ENCODE data around the gene CDKN1B. TPM values are rescaled to one million over a fixed set of nuclear protein-coding genes. Genes with fewer than 3 reads are reported as not detected.
A peak's percentile ranks its signal among the peaks of the same experiment; 100 is the strongest.

CDKN1B gene
- total RNA-seq, 1 experiment from 2014 or later, result 33.1 TPM

DNA sequence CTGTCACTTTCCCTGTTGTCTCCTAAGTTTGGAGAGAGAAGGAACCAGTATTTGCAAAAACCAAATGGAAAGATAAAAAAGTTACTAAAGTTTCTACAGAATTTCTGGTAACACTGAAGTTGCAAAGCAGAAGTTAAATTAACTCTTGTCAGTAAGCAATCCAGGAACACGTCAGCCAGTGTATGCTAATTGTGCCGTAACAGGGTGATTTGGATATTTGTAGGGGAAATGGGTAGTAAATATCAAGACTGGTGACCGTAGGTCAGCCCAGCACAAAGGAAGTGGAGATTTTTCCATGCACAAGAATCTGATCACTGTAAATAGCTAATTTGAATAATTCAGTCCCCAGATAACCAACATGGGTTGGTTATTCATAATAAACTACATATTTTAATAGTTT lies 2.3 kb downstream of the CDKN1B start:
- Histone ChIP-seq H3K4me1 (ENCODE audit: control insufficient read depth in 1 of 2, insufficient read depth in 2 of 2, low read length in 2 of 2) (peaks cover 33 to 58% of the 10 kb centered on the region in 2 experiments), H3K4me3 (replicated peaks in 1 of 2; ENCODE audit: low read depth in 1 of 2, low read length in 2 of 2) (peak overlapping the region; percentile 79 to 90), H3K27me3 (ENCODE audit: insufficient read depth, low read length) (no peaks in the 10 kb centered on the region), H3K9me3 (ENCODE audit: control insufficient read depth in 1 of 2, insufficient read depth in 1 of 2, low read depth in 1 of 2, low read length in 2 of 2) (no peaks in the 10 kb centered on the region), H3K36me3 (ENCODE audit: control insufficient read depth in 1 of 2, insufficient read depth in 2 of 2, low read length in 2 of 2) (peaks cover 8 to 15% of the 10 kb centered on the region in 2 experiments), H3K4me2 (ENCODE audit: low read length) (peak overlapping the region; percentile 98), H2AFZ (ENCODE audit: low read depth, low read length, poor library complexity, severe bottlenecking) (no peak overlapping the region), H4K20me1 (ENCODE audit: insufficient read depth) (no peaks in the 10 kb centered on the region), H3K9ac (ENCODE audit: low read length) (peak overlapping the region; percentile 92), H3K9me2 (ENCODE audit: insufficient read depth) (no peaks in the 10 kb centered on the region), H3K79me2 (ENCODE audit: insufficient read depth, low read length) (peaks cover 65% of the 10 kb centered on the region), H3K27ac (ENCODE audit: low read depth, low read length) (peak overlapping the region; percentile 100)
- ChIA-PET POLR2A (no interaction called here), CTCF (interaction anchor here (0.7 kb wide), 1 partner anchor 17 kb away, joined by 5 read pairs; no protein-coding TSS in a partner anchor), RAD21 (ENCODE audit: low non-redundant PET in 1 of 2, low total read pairs in 2 of 2, uncharacterized antibody in 2 of 2, unreplicated experiment in 2 of 2) (no interaction called here)
- intact Hi-C loops (cut with micrococcal nuclease), result no loop called here
- DNase-seq (ENCODE audit: low read depth, low spot score) (no peak), ATAC-seq (no peak)
- TF ChIP-seq SIN3A (IDR thresholded peaks at IDR 0.05; ENCODE audit: low read depth) (0 out of 2 replicates have a peak, but pooled peaks have one; percentile 3), POLR2A (IDR thresholded peaks at IDR 0.05; ENCODE audit: borderline replicate concordance, extremely low read depth, insufficient read depth, insufficient read length) (no peak)
- BruUV-seq (replicated peaks), result no TSS peak

DNA sequence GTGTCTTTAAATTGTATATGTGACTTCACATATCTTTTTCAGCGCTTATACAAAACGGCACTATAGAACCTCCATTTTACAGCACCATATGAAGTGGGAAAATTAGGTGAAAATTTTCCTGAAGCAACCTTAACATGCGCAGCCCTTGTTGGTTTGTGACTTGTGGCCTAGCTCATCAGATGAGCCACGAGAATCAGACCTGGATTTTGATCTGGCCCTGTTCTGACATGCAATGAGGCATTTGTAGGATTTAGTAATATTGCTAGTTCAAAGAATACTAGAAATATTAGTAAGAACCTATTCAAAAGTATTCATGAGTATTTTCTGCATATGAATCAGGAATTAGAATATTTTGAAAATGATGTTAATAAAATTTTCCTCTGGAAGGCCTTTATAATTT lies 2.9 kb downstream of the CDKN1B start:
- Histone ChIP-seq H3K27ac (ENCODE audit: low read depth, low read length) (peak overlapping the region; percentile 100; the same call in 1 of the 2 replicates), H3K4me1 (ENCODE audit: control insufficient read depth in 1 of 2, insufficient read depth in 2 of 2, low read length in 2 of 2) (peaks cover 33 to 53% of the 10 kb centered on the region in 2 experiments), H3K4me2 (ENCODE audit: low read length) (peak overlapping the region; percentile 98), H3K36me3 (ENCODE audit: control insufficient read depth in 1 of 2, insufficient read depth in 2 of 2, low read length in 2 of 2) (peaks cover 8 to 15% of the 10 kb centered on the region in 2 experiments), H2AFZ (ENCODE audit: low read depth, low read length, poor library complexity, severe bottlenecking) (no peak overlapping the region), H3K9ac (ENCODE audit: low read length) (peak overlapping the region; percentile 92), H4K20me1 (ENCODE audit: insufficient read depth) (no peaks in the 10 kb centered on the region), H3K4me3 (replicated peaks in 1 of 2; ENCODE audit: low read depth in 1 of 2, low read length in 2 of 2) (peak overlapping the region in 1 of 2 experiments; percentile 90; a peak in 2 of 4 replicates), H3K79me2 (ENCODE audit: insufficient read depth, low read length) (peaks cover 65% of the 10 kb centered on the region), H3K9me2 (ENCODE audit: insufficient read depth) (no peaks in the 10 kb centered on the region), H3K9me3 (ENCODE audit: control insufficient read depth in 1 of 2, insufficient read depth in 1 of 2, low read depth in 1 of 2, low read length in 2 of 2) (no peaks in the 10 kb centered on the region), H3K27me3 (ENCODE audit: insufficient read depth, low read length) (no peaks in the 10 kb centered on the region)
- intact Hi-C loops (cut with micrococcal nuclease), result loop anchor here (10.0 kb wide), 1 partner anchor 175 kb away; the partner anchor contains the start of gene GPRC5A
- ChIA-PET CTCF (interaction anchor here (0.7 kb wide), 1 partner anchor 17 kb away, joined by 5 read pairs; no protein-coding TSS in a partner anchor), POLR2A (no interaction called here), RAD21 (ENCODE audit: low non-redundant PET in 1 of 2, low total read pairs in 2 of 2, uncharacterized antibody in 2 of 2, unreplicated experiment in 2 of 2) (no interaction called here)
- no TSS peak for BruUV-seq (replicated peaks)
- ATAC-seq, result no peak
- TF ChIP-seq SIN3A (IDR thresholded peaks at IDR 0.05; ENCODE audit: low read depth), result 0 out of 2 replicates have a peak, but pooled peaks have one; percentile 14
- no peak for TF ChIP-seq YY1 (IDR thresholded peaks at IDR 0.05; ENCODE audit: extremely low read depth, insufficient replicate concordance, low read depth, low read length)
- DNase-seq (ENCODE audit: low read depth, low spot score), result no peak
